ENCODE data around the gene RAMP1. TPM values are rescaled to one million over a fixed set of nuclear protein-coding genes. Genes with fewer than 3 reads are reported as not detected.

The RAMP1 gene
- total RNA-seq, 1 donor from 2014 or later = 176 TPM

DNA sequence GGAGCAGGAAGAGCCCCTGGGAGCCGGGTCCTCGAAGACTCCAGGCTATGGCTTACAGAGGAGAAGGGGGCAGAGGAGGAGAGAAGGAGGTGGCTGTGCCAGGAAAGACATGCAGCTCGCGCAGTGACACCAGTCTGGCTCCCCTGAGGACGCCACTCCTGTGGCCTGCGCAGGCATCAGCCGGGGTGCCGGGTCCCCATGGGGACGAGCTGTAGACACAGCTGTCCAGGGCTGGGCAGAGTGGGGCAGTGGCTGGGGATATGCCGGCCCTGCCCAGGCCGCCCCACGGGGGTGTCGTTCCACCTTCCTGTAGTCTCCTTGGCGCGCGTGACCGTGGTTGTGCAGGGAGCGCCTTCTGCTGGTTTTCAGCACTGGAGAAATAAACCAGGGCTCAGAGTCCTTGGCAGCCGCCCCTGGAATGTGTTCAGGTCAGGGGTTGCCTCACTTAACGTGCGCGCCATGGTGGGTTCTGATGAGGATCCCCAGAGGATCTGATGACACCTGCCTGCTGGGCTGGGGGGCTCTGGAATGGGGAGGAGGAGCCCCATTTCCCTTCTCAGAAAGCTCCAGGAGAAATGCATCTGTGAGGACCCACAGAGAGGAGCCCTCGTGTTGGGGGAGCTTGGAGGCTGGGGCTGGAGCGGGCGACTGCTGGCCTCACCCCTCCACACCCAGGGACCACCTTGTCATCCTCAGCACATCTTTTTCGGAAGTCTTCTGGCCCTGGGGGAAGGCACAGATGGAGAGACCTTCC is 26.7 kb downstream of the RAMP1 start:
- no peaks in the 10 kb centered on the region for H3K9me3 Mint-ChIP-seq (ENCODE audit: low read depth)
- peaks cover 62% of the 10 kb centered on the region for H3K4me1 Mint-ChIP-seq (ENCODE audit: low read depth)
- peaks cover 23% of the 10 kb centered on the region for H3K36me3 Mint-ChIP-seq (ENCODE audit: low read depth)
- H3K27ac Mint-ChIP-seq (ENCODE audit: unreplicated experiment) = peak overlapping the region; percentile 57
- no peak overlapping the region for H3K4me3 Mint-ChIP-seq (ENCODE audit: unreplicated experiment)
- TF ChIP-seq, protein P1, sequence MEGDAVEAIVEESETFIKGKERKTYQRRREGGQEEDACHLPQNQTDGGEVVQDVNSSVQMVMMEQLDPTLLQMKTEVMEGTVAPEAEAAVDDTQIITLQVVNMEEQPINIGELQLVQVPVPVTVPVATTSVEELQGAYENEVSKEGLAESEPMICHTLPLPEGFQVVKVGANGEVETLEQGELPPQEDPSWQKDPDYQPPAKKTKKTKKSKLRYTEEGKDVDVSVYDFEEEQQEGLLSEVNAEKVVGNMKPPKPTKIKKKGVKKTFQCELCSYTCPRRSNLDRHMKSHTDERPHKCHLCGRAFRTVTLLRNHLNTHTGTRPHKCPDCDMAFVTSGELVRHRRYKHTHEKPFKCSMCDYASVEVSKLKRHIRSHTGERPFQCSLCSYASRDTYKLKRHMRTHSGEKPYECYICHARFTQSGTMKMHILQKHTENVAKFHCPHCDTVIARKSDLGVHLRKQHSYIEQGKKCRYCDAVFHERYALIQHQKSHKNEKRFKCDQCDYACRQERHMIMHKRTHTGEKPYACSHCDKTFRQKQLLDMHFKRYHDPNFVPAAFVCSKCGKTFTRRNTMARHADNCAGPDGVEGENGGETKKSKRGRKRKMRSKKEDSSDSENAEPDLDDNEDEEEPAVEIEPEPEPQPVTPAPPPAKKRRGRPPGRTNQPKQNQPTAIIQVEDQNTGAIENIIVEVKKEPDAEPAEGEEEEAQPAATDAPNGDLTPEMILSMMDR (IDR thresholded peaks at IDR 0.05) = no peak
- peak; percentile 91 for DNase-seq (ENCODE audit: low spot score)
- no peaks in the 10 kb centered on the region for H3K27me3 Mint-ChIP-seq (ENCODE audit: low read depth)

DNA sequence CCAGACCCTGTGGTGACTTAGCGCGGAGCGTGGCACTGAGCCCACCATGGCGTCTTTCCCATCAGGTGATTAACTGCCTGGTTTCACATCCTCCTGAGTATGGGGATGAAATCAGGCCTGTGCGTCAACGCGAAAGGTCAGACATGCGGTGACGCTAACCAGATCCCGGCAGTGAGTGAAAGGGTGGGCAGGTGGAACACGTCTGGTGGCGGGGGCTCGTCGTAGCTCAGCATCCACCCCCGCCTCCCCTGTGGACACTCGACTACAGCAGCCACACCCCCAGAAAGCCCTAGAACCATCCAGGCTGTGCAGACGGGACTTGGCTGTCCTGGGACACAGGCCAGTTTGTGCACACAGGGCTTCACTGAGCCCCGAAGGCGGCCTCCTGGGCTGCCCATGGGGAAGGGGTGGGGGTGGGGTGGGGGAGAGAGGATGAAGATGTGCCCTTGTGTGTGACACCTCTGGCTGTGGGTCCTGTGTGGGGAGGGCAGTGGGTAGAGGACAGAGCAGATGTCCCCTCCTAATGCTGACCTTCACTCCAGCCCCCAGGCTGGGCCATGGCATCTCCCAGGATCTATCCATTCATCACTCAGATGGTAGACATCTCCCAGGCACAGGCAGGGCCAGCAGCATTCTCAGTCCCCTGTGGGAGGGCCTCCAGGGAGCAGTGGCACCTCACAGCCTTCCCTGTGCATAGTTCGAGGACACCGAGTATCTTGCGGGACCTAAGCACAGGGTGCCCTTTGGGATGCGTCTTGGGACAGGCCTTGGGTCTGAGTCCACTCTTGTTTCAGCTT is 27.5 kb downstream of the RAMP1 start:
- Mint-ChIP-seq H3K36me3 (ENCODE audit: low read depth) (peaks cover 15% of the 10 kb centered on the region), H3K27ac (ENCODE audit: unreplicated experiment) (peak overlapping the region; percentile 89), H3K9me3 (ENCODE audit: low read depth) (no peaks in the 10 kb centered on the region), H3K4me1 (ENCODE audit: low read depth) (peaks cover 67% of the 10 kb centered on the region), H3K27me3 (ENCODE audit: low read depth) (no peaks in the 10 kb centered on the region), H3K4me3 (ENCODE audit: unreplicated experiment) (no peak overlapping the region)
- TF ChIP-seq, protein P1 (IDR thresholded peaks at IDR 0.05) = no peak
- peak; percentile 82 for DNase-seq (ENCODE audit: low spot score)

DNA sequence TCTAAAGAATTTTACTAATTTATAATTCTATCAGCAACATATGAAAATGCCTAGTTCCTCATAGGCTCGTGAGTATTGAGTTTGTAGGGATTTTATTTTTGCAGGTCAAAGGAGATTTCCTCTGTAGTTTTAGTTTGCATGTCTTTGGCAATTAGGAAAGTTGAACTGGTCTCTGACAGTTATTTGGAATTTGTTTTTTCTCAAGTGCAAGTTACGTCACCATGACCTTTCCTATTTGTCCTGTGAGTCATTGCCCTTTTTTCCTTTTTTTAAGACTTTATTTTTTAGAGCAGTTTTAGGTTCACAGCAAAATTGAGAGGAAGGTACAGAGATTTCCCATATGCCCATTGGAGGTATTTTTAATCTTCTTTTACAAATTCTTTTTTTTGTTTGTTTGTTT is 29.0 kb downstream of the RAMP1 start:
- Mint-ChIP-seq H3K4me1 (ENCODE audit: low read depth) (peaks cover 82% of the 10 kb centered on the region), H3K9me3 (ENCODE audit: low read depth) (no peaks in the 10 kb centered on the region), H3K4me3 (ENCODE audit: unreplicated experiment) (peak overlapping the region; percentile 35), H3K27ac (ENCODE audit: unreplicated experiment) (peak overlapping the region; percentile 89), H3K36me3 (ENCODE audit: low read depth) (peaks cover 9% of the 10 kb centered on the region), H3K27me3 (ENCODE audit: low read depth) (no peaks in the 10 kb centered on the region)
- TF ChIP-seq, protein P1 (IDR thresholded peaks at IDR 0.05) = no peak
- DNase-seq (ENCODE audit: low spot score) = no peak

DNA sequence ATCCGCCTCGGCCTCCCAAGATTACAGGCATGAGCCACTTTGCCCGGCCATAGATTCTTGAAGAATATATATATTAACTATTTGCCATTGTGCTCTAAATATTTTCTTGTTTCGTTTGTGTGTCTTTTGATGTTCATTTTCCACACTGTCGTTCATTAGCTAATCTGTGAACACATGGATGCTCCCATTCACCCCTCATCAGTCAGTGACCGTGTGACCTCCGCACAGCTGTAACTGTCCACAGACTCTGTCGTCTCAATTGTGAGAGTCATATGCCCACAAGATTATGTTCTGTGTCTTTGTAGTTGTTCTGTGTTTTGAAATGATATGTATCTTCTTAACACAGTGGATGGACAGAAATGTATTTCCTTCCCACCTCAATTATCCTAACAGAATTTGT is 29.6 kb downstream of the RAMP1 start:
- peak overlapping the region; percentile 89 for H3K27ac Mint-ChIP-seq (ENCODE audit: unreplicated experiment)
- peaks cover 8% of the 10 kb centered on the region for H3K36me3 Mint-ChIP-seq (ENCODE audit: low read depth)
- no peak for DNase-seq (ENCODE audit: low spot score)
- no peak overlapping the region for H3K4me3 Mint-ChIP-seq (ENCODE audit: unreplicated experiment)
- H3K27me3 Mint-ChIP-seq (ENCODE audit: low read depth) = no peaks in the 10 kb centered on the region
- H3K4me1 Mint-ChIP-seq (ENCODE audit: low read depth) = peaks cover 83% of the 10 kb centered on the region
- TF ChIP-seq, protein P1 (IDR thresholded peaks at IDR 0.05) = no peak
- H3K9me3 Mint-ChIP-seq (ENCODE audit: low read depth) = no peaks in the 10 kb centered on the region

DNA sequence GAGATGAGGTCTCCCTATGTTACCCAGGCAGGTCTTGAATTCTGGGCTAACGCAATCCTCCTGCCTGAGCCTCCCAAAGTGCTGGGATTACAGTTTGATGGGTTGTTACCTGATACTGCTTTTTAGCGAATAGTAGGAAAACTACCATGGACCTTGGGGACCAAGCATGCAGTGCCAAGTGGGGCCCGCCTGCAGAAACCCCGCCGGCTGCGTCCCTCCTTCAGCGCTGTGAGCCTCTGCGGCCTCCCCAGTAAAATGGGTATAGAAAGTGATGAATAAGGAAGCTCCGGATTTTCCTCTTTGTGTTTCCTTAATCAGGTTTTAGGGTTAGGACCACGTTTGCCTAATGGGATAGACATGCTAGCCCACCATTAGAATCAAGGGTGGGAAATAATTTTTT is 30.4 kb downstream of the RAMP1 start:
- no peaks in the 10 kb centered on the region for H3K9me3 Mint-ChIP-seq (ENCODE audit: low read depth)
- TF ChIP-seq, protein P1 (IDR thresholded peaks at IDR 0.05) = no peak
- no peak overlapping the region for H3K4me3 Mint-ChIP-seq (ENCODE audit: unreplicated experiment)
- peak; percentile 27 for DNase-seq (ENCODE audit: low spot score)
- H3K27ac Mint-ChIP-seq (ENCODE audit: unreplicated experiment) = no peak overlapping the region
- peaks cover 4% of the 10 kb centered on the region for H3K36me3 Mint-ChIP-seq (ENCODE audit: low read depth)
- H3K4me1 Mint-ChIP-seq (ENCODE audit: low read depth) = peaks cover 79% of the 10 kb centered on the region
- no peaks in the 10 kb centered on the region for H3K27me3 Mint-ChIP-seq (ENCODE audit: low read depth)
